ENCODE measurements around the gene EP400. TPM values are rescaled to one million over a fixed set of nuclear protein-coding genes. Genes with fewer than 3 reads are reported as not detected.
"Not testable (repeated sequence)": the region's sequence is repeated elsewhere in the genome, so short reads cannot be mapped to it uniquely, and the experiment has no call there.

The EP400 gene
- total RNA-seq, 1 experiment from 2014 or later: 3.9 TPM

GRCh38 chr12:132049876-132050275 lies 100.1 kb downstream of the EP400 start:
- in situ Hi-C loops (cut with HindIII; ENCODE audit: low pct_unique_long_range_greater_than_20kb, low sequenced_read_pairs): no loop called here

GRCh38 chr12:132051718-132052117 lies 102.0 kb downstream of the EP400 start:
- in situ Hi-C loops (cut with HindIII; ENCODE audit: low pct_unique_long_range_greater_than_20kb, low sequenced_read_pairs); DNase-seq (ENCODE audit: low read depth): not testable (repeated sequence)

More at GRCh38 chr12:132049876-132050275, 100.1 kb downstream of the EP400 start:
- no peak for DNase-seq (ENCODE audit: low read depth)

- DNase-seq (ENCODE audit: low read depth): no peak
- in situ Hi-C loops (cut with HindIII; ENCODE audit: low pct_unique_long_range_greater_than_20kb, low sequenced_read_pairs): no loop called here
These were observed 102.6 kb downstream of the EP400 start for GRCh38 chr12:132052196-132052932.

GRCh38 chr12:132053338-132054330 lies 103.9 kb downstream of the EP400 start:
- in situ Hi-C loops (cut with HindIII; ENCODE audit: low pct_unique_long_range_greater_than_20kb, low sequenced_read_pairs): no loop called here

GRCh38 chr12:132054983-132055382 lies 105.2 kb downstream of the EP400 start:
- no peak for DNase-seq (ENCODE audit: low read depth)
- in situ Hi-C loops (cut with HindIII; ENCODE audit: low pct_unique_long_range_greater_than_20kb, low sequenced_read_pairs): no loop called here

More at GRCh38 chr12:132053338-132054330, 103.9 kb downstream of the EP400 start:
- no peak for DNase-seq (ENCODE audit: low read depth)

- in situ Hi-C loops (cut with HindIII; ENCODE audit: low pct_unique_long_range_greater_than_20kb, low sequenced_read_pairs): no loop called here
These were observed 105.9 kb downstream of the EP400 start for GRCh38 chr12:132055535-132056096.

GRCh38 chr12:132056320-132056719 lies 106.6 kb downstream of the EP400 start:
- DNase-seq (ENCODE audit: low read depth): peak; percentile 26
- in situ Hi-C loops (cut with HindIII; ENCODE audit: low pct_unique_long_range_greater_than_20kb, low sequenced_read_pairs): no loop called here

More at GRCh38 chr12:132055535-132056096, 105.9 kb downstream of the EP400 start:
- no peak for DNase-seq (ENCODE audit: low read depth)

- in situ Hi-C loops (cut with HindIII; ENCODE audit: low pct_unique_long_range_greater_than_20kb, low sequenced_read_pairs): no loop called here
- no peak for DNase-seq (ENCODE audit: low read depth)
These were observed 107.2 kb downstream of the EP400 start for GRCh38 chr12:132056951-132057350.

GRCh38 chr12:132057691-132058090 lies 107.9 kb downstream of the EP400 start:
- in situ Hi-C loops (cut with HindIII; ENCODE audit: low pct_unique_long_range_greater_than_20kb, low sequenced_read_pairs): no loop called here
- DNase-seq (ENCODE audit: low read depth): no peak

- in situ Hi-C loops (cut with HindIII; ENCODE audit: low pct_unique_long_range_greater_than_20kb, low sequenced_read_pairs): no loop called here
- DNase-seq (ENCODE audit: low read depth): no peak
These were observed 111.5 kb downstream of the EP400 start for GRCh38 chr12:132061197-132061596.

- no peak for DNase-seq (ENCODE audit: low read depth)
- in situ Hi-C loops (cut with HindIII; ENCODE audit: low pct_unique_long_range_greater_than_20kb, low sequenced_read_pairs): no loop called here
These were observed 112.1 kb downstream of the EP400 start for GRCh38 chr12:132061641-132062430.

- no peak for DNase-seq (ENCODE audit: low read depth)
- in situ Hi-C loops (cut with HindIII; ENCODE audit: low pct_unique_long_range_greater_than_20kb, low sequenced_read_pairs): no loop called here
These were observed 112.7 kb downstream of the EP400 start for GRCh38 chr12:132062481-132062880.

- in situ Hi-C loops (cut with HindIII; ENCODE audit: low pct_unique_long_range_greater_than_20kb, low sequenced_read_pairs): no loop called here
- no peak for DNase-seq (ENCODE audit: low read depth)
These were observed 113.7 kb downstream of the EP400 start for GRCh38 chr12:132063491-132063890.

GRCh38 chr12:132064631-132065030 lies 114.9 kb downstream of the EP400 start:
- in situ Hi-C loops (cut with HindIII; ENCODE audit: low pct_unique_long_range_greater_than_20kb, low sequenced_read_pairs): no loop called here
- no peak for DNase-seq (ENCODE audit: low read depth)

- in situ Hi-C loops (cut with HindIII; ENCODE audit: low pct_unique_long_range_greater_than_20kb, low sequenced_read_pairs): no loop called here
- DNase-seq (ENCODE audit: low read depth): no peak
These were observed 115.5 kb downstream of the EP400 start for GRCh38 chr12:132065203-132065602.

- DNase-seq (ENCODE audit: low read depth): no peak
- in situ Hi-C loops (cut with HindIII; ENCODE audit: low pct_unique_long_range_greater_than_20kb, low sequenced_read_pairs): no loop called here
These were observed 116.0 kb downstream of the EP400 start for GRCh38 chr12:132065609-132066344.

- in situ Hi-C loops (cut with HindIII; ENCODE audit: low pct_unique_long_range_greater_than_20kb, low sequenced_read_pairs): no loop called here
- DNase-seq (ENCODE audit: low read depth): no peak
These were observed 116.6 kb downstream of the EP400 start for GRCh38 chr12:132066345-132066685.

Measured in Caki2 (cell line).